HG03469 (cell line): Measurements from ENCODE around the gene MRPL46.
"Not testable (repeated sequence)": the region's sequence is repeated elsewhere in the genome, so short reads cannot be mapped to it uniquely, and the experiment has no call there.

Experiments
- ATAC-seq: cut with Tn5 transposase; IDR thresholded peaks from one replicate; pipeline ENCODE4 v1.9.1; 2021; ENCODE audit warnings: mild to moderate bottlenecking, moderate library complexity, moderate number of reproducible peaks; ENCODE audit not compliant: unreplicated experiment

MRPL46 gene

DNA sequence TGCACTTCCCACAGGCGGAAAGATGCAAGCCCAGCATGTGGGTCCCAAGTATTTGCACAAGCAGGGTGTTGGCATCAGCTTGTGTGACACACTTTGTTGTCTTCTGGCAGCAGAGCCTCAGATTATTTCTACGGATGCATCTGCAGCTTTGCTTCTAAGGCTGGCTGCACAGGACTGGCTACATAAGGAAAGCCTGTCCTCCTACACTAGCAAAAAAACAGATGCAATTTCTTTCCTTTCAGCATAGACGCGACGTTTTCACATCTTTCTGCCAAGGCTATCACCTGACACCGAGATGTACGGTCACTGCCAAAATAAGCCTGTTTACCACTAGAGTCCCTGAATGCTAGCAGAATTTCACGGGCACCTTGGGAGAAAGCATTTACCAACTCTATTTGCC lies 13.8 kb upstream of the MRPL46 start:
- no peak for ATAC-seq

DNA sequence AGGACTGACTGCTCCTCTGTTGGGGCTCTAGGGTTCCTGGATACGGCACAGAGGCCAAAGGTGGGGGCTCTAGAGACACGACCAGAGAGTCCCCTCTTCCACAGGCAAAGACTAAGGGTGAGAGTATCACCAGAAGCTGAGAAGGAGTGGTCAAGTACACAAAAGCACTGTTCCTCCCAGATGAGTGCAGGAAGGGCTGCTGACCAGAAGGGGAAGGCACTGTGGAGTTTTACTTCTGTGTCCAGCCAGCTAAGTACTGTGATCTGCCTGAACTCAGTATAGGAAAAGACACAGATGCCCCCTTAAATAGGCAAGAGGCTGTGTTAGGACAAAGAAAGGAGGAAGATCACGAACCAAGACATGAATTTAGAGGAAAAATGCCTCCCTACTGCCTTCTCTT lies 12.0 kb upstream of the MRPL46 start:
- ATAC-seq: no peak

DNA sequence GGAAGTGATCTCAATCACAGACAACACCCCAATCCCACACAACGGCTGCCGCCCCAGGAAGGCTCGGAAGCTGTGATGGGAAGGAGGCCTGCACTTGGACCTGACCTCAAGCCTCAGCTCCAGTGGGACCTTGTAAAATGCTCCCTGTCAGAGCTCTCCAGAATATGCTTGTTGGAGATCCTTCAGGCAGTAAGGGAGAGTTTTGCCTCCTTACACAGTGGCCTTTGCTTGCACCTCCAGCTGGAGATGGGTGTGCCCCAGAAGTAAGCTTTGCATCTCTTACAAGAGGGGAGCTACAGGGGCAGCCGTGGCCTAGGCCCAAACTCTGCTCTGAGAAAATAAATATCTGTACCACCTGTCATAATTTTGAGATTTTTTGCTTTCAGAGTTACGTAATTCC lies 10.7 kb upstream of the MRPL46 start:
- ATAC-seq: no peak

DNA sequence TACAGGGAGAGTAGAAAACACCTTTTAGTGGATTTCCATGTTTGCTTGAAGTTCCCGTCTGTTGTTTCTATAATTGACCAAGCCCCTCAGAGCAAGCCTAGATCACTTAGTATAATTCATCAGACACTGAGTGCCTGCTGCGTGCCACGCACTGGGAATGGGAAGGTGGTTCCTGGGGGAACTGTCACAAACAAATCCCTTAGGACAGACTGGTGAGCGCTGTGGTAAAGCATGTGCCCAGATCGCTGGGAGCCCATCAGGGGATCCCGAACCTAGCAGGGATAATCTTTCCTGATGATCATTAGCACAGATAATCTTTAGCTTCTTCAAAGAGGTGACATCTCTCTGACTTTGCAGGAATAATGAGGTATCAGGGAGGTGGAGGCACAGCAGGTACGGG lies 9.9 kb upstream of the MRPL46 start:
- no peak for ATAC-seq

DNA sequence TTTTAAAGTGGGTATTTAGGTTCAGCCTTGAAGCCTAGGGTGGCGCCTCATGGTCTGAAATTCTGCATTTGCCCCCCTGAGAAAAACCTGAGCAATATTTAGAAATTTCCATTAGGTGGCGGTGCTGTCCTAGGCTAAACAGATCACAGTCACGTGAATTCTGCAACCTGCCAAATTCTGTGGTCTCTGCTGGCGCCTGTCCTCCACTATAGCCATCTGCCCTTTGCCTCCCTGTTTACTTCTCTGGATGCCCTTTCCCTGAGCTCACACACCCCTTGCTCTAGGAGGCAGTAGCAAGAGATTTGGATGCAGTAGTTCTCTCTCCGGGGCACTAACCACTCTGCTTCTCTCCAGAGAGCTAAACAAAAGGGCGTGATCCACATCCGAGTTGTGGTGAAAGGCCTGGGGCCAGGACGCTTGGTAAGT lies 9.5 kb upstream of the MRPL46 start:
- ATAC-seq: peak; percentile 46

DNA sequence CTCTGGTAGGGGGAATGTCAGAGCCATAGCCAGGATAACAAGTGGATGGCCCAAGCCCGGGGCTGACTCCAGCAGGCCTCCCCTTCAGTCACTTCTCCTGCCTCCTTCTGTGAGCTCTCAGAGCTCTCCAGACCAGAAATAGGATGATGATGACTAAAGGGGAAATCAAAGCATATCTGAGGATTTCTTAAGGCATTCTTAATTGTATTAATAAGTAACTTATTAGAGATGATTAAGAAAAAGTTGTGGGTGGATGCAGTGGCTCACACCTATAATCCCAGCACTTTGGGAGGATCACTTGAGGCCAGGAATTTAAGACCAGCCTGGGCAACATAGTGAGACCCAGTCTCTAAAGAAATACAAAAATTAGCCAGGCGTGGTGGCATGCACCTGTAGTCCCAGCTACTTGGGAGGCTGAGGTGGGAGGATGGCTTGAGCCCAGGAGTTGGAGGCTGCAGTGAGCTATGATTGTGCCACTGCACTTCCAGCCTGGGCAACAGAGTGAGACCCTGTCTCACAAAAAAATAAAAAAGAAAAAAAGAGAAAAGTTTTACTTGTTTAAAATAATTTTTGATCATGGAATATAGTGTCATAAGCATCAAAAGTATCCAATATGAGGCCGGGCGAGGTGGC lies 6.6 kb upstream of the MRPL46 start:
- not testable (repeated sequence) for ATAC-seq

DNA sequence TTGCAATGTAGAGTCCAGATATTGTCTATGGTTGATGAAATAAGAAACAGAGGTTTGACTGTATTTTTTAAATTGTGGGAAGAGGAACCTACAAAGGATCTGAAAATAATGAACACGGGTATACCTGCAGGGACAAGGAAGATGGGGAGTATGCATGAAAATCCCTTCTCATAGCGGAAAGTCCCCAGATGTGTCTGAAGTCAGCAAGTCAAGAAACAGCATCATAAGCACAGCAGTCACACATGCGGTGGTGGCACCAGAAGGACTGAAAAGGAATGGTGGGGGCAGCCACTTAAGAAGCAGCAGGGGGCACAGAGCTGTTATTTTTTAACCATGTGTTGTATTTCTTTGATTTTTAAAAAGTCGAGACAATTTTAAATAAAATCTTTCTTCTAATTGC lies 5.0 kb upstream of the MRPL46 start:
- no peak for ATAC-seq

DNA sequence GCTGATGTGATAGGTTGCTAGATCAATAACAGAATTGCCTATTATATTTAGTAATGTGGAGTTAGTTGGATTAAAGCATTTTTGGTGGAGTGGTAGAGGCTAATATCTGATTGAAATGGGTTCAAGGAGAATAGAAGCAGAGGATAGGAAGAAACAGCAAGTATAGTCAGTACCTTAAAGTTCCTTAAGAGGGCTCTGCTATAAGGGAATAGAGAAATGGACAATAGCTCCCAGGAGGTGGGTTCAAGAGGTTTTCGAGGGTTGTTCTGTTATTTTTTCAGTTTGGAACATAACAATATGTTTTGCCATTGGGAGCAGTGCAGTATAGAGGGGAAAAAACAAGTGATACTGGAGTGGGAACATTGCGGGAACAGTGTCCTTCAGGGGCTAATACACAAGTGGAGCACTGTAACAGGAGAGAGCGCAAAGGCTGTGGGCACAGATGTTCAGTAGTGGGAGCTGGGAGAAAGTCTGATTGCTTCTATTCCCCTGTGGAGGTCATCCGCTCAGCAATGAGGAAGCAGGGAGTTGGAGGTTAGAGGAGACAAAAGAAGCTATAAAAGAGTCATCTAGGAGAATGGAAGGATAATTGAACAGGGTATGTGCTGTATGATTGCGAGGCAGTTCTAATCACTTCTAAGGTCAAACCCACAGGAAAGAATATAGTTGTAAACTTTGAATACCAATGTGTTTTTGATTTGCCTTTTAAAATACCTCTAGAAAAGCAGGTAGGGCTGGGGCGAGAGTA lies 3.6 kb upstream of the MRPL46 start:
- ATAC-seq: no peak

DNA sequence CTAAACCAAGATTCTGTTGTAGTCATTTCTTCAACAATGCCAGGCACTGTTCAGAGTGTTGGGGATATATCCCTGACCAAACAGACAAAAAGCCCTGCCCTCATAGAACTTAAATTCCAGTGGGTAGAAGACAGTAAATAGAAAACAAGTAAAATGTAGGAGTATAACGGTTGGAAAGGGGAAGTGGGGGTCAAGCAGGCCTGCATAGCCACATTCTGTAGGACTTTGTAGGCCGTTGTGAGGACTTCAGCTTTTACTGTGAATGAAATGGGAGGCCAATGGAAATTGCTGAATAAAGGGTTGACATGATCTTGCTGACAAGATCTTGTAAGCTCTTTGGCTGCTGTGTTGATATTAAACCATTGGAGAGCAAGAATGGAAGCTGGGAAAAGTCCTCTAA lies 2.1 kb upstream of the MRPL46 start:
- no peak for ATAC-seq

DNA sequence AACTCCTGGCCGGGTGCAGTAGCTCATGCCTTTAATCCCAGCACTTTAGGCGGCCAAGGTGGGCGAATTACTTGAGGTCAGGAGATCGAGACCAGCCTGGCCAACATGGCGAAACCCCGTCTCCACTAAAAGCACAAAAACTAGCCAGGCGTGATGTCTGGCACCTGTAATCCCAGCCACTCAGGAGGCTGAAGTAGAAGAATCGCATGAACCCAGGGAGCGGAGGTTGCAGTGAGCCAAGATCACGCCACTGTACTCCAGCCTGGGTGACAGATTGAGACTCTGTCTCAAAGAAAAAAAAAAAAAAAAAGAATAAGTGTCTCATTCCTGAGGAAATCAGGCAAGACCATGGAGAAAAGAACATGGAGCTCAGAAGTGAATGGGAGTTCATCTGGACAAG lies 1.5 kb upstream of the MRPL46 start:
- not testable (repeated sequence) for ATAC-seq

DNA sequence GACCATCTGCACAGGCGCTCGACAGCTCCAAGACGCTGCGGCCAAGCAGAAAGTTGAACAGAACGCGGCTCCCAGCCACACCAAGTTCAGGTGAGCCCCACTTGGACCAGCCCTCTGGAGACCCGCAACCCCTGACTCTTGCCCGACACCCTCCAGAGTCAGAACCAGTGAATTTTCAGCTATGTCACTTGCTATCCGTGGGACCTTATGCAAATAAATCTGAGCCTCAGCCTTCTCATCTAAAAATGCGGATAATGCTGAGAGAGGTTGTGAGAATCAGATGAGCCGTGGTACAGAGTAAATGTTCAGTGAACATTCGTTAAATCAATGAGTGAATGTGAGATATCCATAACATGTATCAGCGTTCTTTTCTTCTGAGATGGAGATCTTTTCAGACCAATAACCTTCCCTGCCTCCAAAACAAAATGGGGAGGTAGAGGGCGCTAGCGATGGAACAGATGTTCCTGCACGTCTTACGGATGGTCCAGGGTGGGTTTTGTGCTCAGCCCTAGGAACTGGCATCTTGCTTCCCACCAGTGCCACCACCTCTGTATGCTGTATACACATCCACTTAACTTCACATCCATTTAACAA lies 844 bp upstream of the MRPL46 start:
- no peak for ATAC-seq

DNA sequence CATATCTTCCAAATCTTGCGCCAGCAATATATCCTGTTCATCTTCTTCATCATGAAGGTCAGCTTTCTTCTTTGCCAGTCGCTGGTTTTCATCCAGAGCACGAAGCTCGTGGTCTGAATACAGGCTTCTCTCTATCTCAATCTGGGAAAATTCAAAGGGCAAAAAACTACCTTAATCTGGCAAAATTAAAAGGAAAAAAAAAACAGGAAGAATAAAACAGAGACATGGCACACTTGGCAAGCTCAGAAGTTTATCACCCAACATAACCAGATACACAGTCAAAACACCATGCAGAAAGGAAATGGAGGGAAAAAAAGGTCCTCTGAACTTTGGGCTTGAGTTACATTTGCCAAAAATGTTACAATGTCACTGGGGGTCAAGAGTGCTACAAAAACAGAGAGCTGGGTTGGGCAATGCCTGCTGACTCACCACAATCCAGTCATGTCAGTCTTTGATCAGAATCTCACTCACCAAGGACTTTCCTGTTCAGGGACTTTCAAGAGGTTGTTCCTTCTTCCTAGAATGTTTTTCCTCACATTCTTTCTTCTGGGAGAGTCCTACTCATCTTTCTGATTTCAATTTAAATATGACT lies 1.5 kb downstream of the MRPL46 start:
- ATAC-seq: no peak

DNA sequence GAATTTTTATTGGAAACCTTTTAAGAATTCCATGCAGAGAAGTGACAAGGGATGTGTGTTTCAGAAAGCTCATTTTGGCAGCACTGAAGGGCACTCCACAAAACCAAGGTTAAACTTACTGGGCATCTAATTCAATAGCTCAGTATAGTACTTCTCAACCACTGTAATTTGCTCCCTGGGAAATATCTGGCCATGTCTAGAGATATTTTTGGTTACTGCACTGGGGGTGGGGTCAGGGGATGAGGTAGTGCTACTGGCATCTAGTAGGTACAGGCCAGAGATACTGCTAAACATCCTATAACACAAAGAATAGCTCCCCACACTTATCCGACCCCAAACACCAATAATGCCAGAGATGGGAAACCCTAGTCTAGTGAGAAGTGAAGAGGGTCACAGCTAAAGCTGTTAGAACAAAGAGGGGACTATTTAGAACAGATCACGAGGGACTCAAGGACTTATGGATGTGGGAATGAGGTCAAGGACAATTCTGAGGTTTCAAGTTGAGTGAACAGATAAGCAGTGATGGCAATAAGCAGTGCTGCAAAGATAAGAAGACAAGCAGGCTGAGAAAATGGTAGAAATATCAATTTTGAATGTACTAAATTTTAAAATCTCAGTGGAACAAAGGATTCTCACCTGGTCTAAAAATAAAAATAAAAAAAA lies 3.2 kb downstream of the MRPL46 start:
- ATAC-seq: no peak

DNA sequence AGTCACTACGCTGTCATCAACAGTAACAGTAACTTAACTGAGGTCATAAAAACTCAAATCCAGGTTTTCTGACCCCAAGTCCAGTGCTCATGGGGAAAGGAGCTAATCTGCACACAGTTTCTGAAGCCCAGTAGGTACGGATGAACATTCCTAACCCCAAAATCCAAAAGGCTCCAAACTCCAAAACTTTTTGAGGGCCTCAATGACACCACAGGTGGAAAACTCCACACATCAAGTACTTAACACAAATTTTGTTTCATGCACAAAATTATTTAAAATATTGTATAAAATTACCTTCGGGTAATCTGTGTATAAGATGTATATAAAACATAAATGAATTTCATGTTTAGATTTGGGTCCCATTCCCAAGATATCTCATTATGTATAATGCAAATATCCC lies 10.5 kb downstream of the MRPL46 start:
- no peak for ATAC-seq

DNA sequence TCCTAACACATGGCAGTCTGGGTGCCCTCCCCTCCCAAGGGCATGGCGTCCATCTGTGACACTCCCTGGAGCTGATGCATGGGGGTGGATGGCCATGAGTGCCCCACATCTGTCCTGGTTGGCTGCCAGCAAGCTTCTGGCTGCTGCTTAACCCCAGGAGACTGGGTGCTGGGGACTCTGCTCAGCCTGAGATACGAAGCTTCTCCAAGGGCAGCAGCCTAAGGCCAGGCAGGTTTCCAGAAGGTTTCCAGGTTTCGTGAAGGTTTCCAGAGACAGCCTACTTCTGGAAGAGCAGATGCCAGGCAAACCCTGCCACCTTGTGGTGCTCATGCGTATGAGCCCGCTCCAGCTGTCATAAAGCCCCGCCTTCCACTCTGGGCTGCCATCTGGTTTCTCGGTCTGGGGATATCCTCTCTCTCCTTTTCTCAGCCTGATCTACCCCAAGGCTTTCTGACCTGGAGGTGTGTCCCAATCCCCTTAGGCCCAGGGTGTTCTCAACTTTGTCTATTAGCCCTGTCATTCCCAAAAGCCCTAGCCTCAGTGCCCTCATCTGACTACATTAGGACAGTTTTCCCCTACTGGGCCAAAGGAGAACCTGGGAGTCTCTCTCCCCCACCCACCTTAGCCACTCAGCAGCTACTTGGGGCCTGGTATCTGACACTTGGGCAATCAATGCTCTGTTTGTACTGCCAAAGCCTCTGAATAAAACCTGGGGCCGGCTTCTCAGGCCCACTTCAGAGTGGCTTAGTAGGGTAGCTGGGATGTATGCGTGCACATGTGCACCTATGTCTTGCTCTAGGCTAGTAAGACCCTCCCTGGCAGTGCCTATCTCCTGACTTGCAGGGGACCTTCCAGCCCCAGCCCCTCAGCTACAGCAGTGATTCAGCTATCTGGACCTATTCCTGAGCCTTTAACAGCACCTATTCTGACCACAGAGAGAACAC lies 12.0 kb downstream of the MRPL46 start:
- ATAC-seq: peak; percentile 87

DNA sequence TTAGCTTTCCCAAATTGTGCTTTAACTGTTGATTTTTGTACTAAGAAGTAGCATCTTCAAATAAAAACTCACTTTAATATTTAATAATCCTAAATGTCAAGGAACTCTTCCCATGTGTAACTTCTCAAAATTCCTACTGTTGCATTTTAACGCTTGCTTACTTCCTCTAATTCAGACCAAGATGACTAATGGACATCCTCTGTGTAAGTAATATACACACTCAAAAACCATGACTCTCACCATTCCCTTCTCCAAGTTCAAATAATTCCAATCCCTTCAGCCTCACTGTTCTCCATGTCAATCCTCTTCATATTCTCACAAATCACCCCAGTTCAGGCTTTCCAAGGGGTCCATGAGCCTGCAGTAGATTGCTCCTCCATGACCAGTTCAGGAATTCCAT lies 13.0 kb downstream of the MRPL46 start:
- ATAC-seq: no peak

DNA sequence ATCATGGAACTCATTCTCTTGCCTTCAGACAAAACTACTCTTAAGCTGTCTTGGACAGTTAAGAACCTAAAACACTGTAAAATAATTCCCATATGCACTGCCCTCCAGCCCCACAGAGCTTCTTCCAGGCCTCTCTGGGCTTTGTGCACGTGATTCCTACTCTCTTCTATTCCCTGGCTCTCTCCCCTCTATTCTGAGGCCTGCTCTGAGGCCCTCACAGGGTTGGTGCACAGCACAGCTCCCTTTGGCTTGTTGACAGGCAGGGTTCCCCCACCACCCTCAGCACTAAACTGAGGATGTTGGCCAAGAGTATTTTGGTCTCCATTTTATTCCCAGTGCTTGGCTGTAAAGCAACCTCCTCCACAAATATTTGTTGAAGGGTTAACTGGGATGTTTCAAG lies 13.5 kb downstream of the MRPL46 start:
- no peak for ATAC-seq

DNA sequence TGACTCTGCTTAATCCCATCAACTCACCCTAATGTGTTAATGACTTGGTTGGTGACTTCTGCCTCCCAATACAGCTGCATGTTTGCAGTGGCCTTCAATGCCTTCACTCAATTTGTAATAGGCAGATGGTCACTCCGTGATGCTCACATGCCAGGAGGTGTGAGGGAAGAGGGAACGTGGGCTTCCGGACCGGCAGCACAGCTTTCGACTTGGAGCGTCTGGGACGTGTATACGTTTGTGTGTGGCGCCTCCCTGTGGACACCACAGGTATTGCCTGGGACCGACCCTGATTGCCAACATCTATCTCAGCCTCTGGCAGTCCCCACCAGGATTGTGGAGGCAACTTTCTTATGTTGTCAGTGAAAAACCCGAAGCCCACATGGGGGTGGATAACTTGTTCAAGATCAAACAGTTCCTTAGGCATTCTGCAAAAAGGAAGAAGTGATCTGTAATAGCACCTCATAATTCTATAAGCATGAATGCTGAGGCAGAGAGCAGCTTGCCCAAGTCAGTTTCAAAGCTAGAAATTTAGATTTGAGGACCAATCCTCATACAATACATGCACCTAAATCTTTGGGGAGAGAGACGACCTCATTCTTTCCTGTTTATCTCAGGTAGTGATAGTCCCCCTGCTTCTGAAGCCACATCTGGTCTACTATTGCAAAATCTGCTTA lies 16.9 kb downstream of the MRPL46 start:
- ATAC-seq: no peak

DNA sequence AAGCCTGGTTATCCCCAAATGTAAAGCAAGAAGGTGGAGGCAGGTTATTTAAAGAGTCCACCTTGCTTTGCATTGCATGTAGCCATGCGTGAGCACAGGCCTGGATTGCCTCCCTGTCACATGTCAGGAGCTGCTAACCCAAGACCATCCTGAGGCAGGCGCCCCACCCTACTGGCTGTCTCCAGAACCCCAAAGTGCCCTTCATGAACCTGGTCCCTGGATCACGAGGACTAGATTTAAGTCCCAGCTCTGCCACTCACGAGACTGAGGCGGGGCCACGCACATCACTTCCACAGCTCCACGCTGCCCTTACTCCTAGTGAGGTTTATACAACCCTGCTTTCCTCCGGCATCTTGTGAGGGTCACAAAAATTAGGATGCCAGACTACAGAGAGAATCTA lies 17.6 kb downstream of the MRPL46 start:
- ATAC-seq: no peak

DNA sequence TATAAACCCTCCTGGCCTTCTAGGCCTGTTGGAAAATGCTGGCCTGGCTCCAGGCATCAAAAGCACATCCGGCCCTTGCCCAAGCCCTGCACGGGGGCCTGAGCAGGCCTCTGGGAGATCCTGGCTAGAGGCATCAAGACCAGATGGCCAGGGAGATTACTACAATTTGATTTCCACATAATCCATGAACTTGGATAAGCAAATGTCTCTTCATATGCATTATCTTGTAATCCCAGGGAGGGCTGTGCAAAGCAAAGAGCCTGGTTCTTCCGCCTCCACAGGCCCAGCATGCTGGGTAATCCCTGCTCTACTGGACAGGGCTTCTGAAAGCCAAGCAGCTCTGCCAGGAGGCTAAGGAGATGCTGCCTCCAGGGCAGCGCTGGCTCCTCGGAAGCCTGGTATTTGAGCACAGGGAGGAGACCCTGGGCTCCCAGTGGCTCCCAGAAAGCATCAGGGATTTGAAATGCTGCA lies 18.2 kb downstream of the MRPL46 start:
- no peak for ATAC-seq
